HG03558 (cell line): ENCODE measurements around the gene SCNN1G.
"Not testable (repeated sequence)": the region's sequence is repeated elsewhere in the genome, so short reads cannot be mapped to it uniquely, and the experiment has no call there.

Source experiments
- ATAC-seq: cut with Tn5 transposase; IDR thresholded peaks from one replicate; pipeline ENCODE4 v1.9.1; 2021; ENCODE audit warnings: moderate number of reproducible peaks; ENCODE audit not compliant: unreplicated experiment; ENCODE audit errors: extremely low read depth

SCNN1G gene, protein sequence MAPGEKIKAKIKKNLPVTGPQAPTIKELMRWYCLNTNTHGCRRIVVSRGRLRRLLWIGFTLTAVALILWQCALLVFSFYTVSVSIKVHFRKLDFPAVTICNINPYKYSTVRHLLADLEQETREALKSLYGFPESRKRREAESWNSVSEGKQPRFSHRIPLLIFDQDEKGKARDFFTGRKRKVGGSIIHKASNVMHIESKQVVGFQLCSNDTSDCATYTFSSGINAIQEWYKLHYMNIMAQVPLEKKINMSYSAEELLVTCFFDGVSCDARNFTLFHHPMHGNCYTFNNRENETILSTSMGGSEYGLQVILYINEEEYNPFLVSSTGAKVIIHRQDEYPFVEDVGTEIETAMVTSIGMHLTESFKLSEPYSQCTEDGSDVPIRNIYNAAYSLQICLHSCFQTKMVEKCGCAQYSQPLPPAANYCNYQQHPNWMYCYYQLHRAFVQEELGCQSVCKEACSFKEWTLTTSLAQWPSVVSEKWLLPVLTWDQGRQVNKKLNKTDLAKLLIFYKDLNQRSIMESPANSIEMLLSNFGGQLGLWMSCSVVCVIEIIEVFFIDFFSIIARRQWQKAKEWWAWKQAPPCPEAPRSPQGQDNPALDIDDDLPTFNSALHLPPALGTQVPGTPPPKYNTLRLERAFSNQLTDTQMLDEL

DNA sequence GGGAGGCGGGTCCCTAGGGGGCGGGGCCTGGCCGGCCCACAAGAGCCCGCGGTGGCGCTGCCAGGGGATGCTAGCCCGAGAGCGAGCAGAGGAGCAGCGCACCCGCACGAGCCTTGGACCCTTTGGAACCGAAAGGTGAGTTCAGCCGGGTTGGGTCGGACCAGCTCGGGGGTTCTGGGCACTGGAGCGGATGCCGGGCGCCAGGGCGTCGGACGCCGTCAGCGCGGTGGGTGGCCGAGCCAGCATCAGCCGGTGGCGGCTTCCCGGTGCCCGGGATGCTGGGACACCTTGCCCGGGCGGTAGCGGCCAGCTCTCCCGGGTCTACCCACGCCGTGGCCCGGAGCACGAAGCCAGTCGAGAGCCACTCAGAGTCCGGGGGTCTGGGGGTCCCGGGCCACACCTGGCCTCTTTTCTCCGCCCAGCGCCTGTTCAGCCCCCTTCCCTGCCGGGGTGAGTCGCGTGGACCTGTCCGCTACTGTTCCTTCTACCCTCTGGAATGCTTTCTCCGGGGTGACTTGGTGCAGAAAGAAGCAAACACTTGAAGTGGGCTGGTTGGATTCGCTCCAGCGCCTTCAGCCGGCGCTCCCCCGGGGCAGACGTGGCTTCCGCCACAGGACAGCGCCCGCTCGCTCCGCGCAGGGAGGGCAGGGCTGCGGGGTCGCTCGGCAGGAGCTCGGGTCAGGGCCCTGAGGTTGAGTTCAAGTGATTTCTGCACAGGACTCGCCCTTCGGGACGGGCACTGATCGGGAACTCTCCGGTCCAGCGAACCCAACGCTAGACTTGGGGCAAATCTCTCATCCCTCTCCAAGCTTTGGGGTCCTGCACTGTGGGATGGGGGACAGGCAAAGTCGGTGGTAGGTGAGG lies at the start of gene SCNN1G:
Gene SCNN1G, plus strand, starts transcription at position 67 of the 864 bp plus-strand sequence. CDS start 3,527 bp downstream, outside the sequence.
- ATAC-seq, result no peak

DNA sequence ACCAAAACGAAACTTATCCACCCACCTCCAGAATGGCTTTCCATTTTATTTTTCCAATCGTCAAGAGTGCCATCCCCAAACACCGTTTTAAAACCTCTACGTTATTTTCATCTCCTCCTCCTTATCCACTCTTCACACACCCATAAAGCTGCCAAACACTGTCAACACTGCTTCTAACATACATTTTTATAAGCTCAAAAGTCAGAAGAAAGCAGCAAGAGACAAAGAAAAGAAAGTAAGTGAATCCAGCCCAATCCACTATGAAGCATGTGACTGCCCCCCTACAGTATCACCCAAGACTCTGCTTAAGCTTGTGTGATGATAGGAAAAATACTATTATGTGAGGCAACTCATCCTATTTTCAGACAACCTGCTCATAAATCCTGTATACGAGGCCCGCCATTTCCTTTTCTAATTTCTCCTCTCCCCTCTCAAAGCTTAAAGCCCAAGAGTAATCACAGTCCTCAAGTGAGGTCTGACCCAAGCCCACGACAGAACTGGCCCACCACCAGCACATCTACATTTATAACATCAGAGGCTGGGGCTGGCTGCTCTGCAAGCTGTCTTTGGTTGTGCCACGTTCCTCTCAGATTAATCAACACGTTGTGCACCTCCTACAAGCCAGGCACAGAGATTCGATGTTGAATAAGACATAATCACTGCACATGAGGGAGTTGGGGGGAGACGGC lies 49.6 kb upstream of the SCNN1G start:
- no peak for ATAC-seq

DNA sequence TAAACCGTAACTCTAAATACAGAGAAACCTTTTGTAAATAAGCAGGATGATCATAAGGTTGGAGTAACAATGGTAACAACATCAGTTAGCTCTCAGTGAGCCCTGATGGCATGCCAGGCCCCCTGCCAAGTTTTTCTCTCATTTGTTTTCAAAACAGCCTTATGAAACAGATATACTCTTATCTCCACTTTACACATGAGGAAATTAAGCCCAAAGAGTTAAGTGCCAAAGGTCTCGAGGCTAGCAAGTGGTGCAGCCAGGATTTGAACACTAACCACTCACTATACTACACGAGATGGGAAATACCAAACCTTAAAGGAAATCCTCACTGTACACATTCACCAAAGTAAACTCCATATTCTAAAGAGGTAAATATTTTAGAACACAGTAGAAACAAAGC lies 48.3 kb upstream of the SCNN1G start:
- no peak for ATAC-seq

- no peak for ATAC-seq
Observed at GRCh38 chr16:23137256-23137655, 45.3 kb upstream of the SCNN1G start.

DNA sequence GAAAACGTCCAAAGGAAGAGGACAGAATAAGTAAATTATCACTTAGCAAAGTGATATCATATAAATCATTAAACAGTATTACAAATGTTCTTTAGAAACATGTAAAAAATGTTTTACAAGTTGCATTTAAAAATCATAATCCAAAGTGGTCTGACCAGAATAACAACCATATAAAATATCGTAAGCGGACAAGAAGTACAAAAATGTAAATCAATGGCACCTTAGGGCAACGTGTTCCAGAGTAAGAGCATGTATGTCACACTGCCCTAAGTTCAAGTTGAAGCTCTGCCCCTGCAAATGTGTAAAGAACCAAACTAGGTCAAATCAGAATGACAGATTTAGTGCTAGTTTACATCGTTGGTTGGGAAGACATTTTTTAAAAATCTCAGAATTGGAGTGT lies 44.7 kb upstream of the SCNN1G start:
- ATAC-seq, result no peak

DNA sequence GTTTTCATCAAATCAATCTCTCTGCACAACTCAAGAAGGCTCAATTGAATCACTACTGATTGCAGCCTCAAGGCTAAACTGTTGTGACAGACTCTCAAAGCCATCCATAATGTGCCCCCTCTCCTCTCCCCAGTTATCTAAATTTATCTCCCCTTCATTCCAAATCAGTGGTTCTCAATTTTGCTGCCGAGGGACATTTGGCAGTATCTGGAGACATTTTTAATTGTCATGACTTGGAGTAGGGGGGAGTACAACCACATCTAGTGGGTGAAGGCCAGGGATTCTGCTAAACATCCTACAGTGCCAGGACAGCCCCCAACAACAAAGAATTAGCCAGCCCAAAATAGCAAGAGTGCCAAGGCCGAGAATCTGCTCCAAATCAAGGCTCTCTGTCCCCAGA lies 42.4 kb upstream of the SCNN1G start:
- ATAC-seq, result no peak

DNA sequence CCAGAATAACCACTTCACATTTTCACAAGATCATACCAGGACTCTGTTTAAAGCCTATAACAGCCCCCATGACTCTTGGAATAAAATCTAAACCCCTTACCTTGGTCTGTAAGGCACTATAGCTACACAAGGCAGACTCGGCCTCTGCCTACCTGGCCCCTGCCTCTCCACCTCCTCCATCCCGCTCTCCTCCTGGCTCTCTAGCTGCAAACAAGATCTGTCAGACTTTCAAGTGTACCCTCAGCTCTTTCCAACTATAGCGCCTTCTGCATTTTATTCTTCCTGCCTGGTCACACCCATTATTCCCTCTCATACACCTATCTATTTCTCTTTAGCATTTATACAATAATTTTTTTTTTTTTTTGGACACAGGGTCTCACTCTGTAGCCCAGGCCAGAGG lies 41.5 kb upstream of the SCNN1G start:
- no peak for ATAC-seq

GRCh38 chr16:23141500-23141899 lies 41.0 kb upstream of the SCNN1G start:
- ATAC-seq, result no peak

- ATAC-seq, result no peak
Observed at GRCh38 chr16:23141959-23142740, 40.4 kb upstream of the SCNN1G start.

GRCh38 chr16:23143391-23143790 lies 39.2 kb upstream of the SCNN1G start:
- ATAC-seq, result no peak

DNA sequence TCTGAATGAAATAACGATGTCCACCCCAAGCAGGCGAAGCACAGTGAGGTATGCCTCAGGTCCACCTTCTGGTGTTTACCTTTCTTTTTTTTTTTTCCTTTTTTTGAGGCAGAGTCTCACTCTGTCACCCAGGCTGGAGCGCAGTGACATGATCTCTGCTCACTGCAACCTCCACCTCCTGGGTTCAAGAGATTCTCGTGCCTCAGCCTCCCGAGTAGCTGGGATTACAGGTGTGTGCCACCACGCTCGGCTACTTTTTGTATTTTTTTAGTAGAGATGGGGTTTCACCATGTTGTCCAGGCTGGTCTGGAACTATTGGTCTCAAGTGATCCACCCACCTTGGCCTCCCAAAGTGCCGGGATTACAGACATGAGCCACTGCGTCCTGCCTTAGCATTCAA lies 38.2 kb upstream of the SCNN1G start:
- not testable (repeated sequence) for ATAC-seq

DNA sequence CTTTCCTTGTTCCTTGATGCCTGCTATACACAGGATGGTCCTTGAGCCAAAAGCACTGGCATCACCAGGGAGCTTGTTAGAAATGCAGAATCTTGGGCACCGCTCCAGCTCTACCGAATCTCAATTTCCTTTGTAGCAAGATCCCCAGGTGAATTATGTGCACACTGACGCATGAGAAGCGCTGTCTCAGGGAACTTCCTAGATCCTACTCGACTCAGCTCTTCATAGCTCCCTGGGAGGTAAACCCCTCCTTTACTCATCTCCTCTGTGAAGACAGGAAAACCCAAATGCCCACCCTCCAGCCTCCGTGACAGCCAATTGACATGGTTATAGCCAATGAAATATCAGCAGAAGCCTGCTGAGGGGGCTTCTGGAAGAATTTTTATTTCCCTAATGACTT lies 37.4 kb upstream of the SCNN1G start:
- ATAC-seq, result no peak

DNA sequence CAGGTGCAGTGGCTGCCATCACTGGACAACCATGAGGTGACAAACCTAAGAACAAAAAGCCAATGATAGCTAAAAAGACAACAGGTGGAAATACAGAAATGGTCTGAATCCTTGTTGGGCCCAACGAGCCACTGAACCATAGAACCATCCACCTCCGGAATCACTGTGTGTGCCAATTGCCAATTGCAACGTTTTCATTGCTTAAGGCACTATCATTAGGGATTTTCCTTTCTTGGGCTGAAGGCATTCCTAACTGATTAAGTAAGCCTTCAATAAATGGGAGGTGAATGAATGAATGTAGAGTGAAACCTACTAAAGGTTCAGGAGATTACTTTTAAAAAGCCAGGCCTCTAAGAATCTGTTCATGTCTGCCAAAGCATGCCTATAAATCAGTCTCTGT lies 36.9 kb upstream of the SCNN1G start:
- no peak for ATAC-seq

- ATAC-seq, result no peak
Observed at GRCh38 chr16:23146877-23147601, 35.5 kb upstream of the SCNN1G start.

DNA sequence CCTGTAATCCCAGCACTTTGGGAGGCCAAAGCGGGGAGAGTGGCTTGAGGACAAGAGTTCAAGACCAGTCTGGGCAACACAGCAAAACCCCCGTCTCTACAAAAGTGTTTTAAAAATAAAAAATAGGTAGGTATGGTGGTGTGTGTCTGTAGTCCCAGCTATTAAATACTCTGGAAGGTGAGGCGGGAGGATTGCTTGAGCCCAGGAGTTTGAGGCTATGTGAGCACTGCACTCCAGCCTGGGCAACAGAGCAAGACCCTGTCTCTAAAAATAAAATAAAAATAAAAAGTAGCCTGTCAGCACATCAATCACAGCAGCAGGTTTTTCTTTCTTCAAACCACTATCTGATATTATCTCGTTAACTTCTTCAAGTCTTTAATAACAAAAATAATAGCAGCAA lies 34.9 kb upstream of the SCNN1G start:
- ATAC-seq, result no peak

- ATAC-seq, result no peak
Observed at GRCh38 chr16:23148166-23148512, 34.4 kb upstream of the SCNN1G start.

DNA sequence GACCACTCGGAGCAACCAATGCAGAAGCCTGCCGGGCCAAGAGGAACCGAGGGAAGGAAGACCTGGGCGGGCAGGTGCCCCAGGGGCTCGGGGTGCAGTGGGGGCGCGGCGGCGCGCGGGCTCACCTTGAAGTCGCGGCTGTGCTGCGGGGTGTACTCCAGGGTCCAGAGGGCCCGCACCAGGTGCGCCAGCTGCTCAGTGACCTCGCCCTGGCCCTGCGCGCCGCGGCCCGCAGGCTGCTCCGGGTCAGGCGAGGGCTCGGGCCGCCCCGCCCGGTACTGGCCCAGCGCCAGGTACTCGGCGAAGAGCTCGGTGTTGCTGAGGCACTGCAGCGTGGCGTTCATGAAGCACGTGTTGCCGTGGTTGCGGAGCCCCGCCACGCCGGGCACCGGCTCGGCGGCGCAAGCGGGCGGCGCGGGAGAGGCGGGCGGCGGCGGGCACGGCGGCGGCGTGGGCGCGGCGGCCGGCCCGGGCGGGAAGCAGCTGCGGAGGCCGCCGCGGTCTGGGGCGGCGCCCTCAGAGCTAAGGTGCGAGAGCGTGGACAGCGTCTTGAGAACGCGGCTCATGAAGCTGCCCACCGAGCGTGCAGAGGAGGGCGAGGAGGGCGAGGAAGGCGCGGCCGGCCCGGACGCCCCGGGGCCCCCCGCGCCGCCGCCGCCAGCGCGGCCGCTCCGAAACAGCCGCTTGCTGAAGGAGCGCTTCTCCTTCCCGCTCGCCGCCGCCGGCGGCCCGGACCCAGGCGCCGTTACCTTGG lies 33.9 kb upstream of the SCNN1G start:
- peak; percentile 8 for ATAC-seq

GRCh38 chr16:23149267-23149992 lies 33.1 kb upstream of the SCNN1G start, which contains the start of gene USP31:
Gene USP31 (minus strand): TSS chr16:23149452. CDS start chr16:23149270, 182 bp downstream.
- ATAC-seq, result peak; percentile 91
